Measurements from ENCODE around the gene GLRA1.
"Not testable (repeated sequence)": the region's sequence is repeated elsewhere in the genome, so short reads cannot be mapped to it uniquely, and the experiment has no call there.

GLRA1 gene

DNA sequence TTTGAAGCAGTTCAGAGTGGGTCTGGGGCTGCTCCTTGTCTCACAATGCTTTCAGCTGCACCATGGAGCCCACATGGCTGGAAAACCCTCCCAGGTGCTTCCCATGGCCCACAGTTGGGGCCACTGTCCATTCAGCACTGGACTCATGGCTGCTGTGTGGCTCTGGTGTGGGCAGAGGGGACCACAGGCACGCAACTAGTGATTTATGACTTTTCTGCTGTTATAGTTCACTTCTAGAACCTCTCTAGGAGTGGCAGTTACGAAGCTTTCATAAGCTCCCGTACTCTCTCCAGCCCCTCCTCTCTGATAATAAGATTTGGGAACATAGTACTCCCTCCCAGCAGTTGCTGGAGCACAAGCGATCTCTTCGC is 29.0 kb downstream of the GLRA1 start:
- DNase-seq (ENCODE audit: insufficient read length, low spot score) (no peak), FAIRE-seq (no peak)
- TF ChIP-seq PAX5 (IDR thresholded peaks at IDR 0.05; ENCODE audit: insufficient read depth, low read length, severe bottlenecking), result no peak
- no peak for TF ChIP-seq TAF1 (IDR thresholded peaks at IDR 0.05; ENCODE audit: low read depth, low read length)
- TF ChIP-seq POLR2A (IDR thresholded peaks at IDR 0.05; ENCODE audit: low read depth, low read length), result no peak
- no peak for TF ChIP-seq SPI1 (IDR thresholded peaks at IDR 0.05; ENCODE audit: low read depth, low read length)
- TF ChIP-seq POLR2AphosphoS5 (IDR thresholded peaks at IDR 0.05; ENCODE audit: low read depth, low read length), result no peak
- TF ChIP-seq POU2F2 (IDR thresholded peaks at IDR 0.05; ENCODE audit: low read depth, low read length), result no peak

DNA sequence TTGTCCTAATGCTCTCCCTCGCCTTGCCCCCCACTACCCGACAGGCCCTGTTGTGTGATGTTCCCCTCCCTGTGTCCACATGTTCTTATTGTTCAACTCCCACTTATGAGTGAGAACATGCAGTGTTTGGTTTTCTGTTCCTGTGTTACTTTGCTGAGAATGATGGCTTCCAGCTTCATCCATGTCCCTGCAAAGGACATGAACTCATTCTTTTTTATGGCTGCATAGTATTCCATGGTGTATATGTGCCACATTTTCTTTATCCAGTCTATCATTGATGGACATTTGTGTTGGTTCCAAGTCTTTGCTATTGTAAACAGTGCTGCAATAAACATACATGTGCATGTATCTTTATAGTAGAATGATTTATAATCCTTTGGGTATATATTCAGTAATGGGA is 31.2 kb downstream of the GLRA1 start:
- not testable (repeated sequence) for FAIRE-seq; DNase-seq (ENCODE audit: insufficient read length, low spot score)

DNA sequence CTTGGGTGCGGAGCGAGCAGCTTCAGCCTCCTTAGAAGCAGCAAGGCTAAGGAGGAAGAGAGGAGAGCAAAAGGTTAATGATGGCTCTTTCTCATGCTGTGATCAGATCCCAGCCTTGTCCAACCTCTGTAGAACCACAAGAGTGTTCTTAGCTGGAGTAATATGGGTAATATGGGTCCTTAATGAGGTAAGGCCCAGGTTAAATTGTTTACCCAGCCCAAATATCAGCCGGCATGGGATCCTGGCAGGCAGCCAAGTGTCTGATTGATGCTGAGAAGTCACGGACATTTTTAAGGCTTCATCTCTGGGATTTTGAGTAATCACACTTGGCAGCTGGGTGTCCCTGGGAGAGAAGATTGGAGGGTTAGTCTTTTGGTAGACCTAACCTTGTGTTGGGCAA is 32.3 kb downstream of the GLRA1 start:
- no peak for TF ChIP-seq PAX5 (IDR thresholded peaks at IDR 0.05; ENCODE audit: insufficient read depth, low read length, severe bottlenecking)
- no peak for TF ChIP-seq POLR2AphosphoS5 (IDR thresholded peaks at IDR 0.05; ENCODE audit: low read depth, low read length)
- no peak for TF ChIP-seq SPI1 (IDR thresholded peaks at IDR 0.05; ENCODE audit: low read depth, low read length)
- TF ChIP-seq POLR2A (IDR thresholded peaks at IDR 0.05; ENCODE audit: low read depth, low read length), result no peak
- no peak for TF ChIP-seq TAF1 (IDR thresholded peaks at IDR 0.05; ENCODE audit: low read depth, low read length)
- FAIRE-seq, result no peak
- no peak for DNase-seq (ENCODE audit: insufficient read length, low spot score)

DNA sequence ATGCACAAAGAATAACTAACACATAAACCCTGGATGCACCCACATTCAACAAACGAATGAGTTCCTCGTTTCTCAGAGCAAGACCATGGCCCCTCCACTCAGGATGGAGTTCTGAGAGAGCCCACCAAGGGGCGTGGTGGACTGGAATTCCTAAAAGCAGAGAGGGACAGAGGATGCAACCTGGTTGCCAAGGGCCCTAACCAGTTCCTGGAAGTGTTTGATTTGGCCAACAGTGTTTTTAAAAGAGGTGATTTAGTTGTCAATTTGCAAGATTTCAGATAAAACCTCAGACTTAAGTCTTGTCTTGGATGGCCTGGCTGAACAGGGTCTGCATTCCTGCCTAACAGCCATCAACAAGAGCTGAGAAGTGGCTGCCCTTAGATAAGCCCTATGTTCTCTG is 34.4 kb downstream of the GLRA1 start:
- no peak for TF ChIP-seq TAF1 (IDR thresholded peaks at IDR 0.05; ENCODE audit: low read depth, low read length)
- TF ChIP-seq PAX5 (IDR thresholded peaks at IDR 0.05; ENCODE audit: insufficient read depth, low read length, severe bottlenecking), result no peak
- no peak for FAIRE-seq
- no peak for DNase-seq (ENCODE audit: insufficient read length, low spot score)

DNA sequence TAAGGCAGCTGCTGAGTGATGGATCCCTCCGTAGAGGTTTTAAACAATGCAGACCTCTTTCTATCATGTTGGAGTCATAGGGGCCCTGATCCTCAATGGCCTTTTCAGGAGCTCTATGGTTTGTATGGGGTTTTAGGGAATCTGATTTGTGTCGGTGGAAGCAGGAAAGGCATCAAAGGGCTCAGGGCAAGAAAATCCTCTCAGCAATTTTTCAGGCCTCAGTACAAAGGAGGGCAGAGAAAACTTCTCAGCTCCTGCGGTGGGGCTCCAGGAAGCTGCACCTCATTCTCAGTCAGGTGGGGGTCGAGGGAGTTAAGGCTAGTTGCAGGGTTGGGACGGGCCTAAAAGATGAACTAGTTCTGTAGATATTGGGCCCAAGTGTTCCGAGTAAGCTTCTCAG is 35.0 kb downstream of the GLRA1 start:
- TF ChIP-seq PAX5 (IDR thresholded peaks at IDR 0.05; ENCODE audit: insufficient read depth, low read length, severe bottlenecking), result no peak
- no peak for TF ChIP-seq TAF1 (IDR thresholded peaks at IDR 0.05; ENCODE audit: low read depth, low read length)
- no peak for TF ChIP-seq SPI1 (IDR thresholded peaks at IDR 0.05; ENCODE audit: low read depth, low read length)
- TF ChIP-seq POU2F2 (IDR thresholded peaks at IDR 0.05; ENCODE audit: low read depth, low read length), result no peak
- TF ChIP-seq POLR2A (IDR thresholded peaks at IDR 0.05; ENCODE audit: low read depth, low read length), result no peak
- no peak for TF ChIP-seq POLR2AphosphoS5 (IDR thresholded peaks at IDR 0.05; ENCODE audit: low read depth, low read length)
- DNase-seq (ENCODE audit: insufficient read length, low spot score) (no peak), FAIRE-seq (no peak)

DNA sequence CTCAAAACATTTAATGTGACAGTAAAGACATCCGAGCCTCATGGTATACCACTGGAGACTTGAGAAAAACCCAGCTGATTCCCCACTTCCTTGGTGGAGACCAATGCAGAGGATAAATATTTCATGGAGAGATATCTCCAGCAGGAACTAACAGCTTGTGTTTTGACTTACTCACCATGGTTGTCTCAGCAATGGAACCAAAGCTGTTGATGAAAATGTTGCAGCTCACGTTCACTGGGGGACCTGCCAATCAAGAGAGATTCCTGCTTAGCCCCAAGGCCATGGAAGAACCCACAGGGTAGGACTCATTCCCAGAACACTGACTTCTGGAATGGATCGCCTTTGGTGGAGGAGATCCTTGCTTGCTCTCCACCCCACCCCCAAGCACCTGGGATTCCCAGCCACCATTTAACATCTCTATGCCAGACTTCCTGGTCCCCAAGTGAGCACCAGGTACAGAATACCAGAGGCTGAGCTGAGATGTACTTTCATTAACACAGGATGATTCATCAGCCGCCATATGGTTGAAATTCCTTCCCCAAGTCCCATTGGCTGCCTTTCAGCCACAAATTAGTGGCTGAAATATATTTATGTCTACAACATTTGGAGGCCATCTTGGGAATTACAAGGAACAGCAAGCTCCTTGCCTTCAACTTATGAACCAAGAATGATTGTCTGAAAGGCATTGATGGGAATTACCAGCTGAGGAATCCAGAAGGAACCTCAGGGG is 37.9 kb downstream of the GLRA1 start:
- FAIRE-seq (no peak), DNase-seq (ENCODE audit: insufficient read length, low spot score) (no peak)
- TF ChIP-seq SPI1 (IDR thresholded peaks at IDR 0.05; ENCODE audit: low read depth, low read length) (no peak), POU2F2 (IDR thresholded peaks at IDR 0.05; ENCODE audit: low read depth, low read length) (no peak), TAF1 (IDR thresholded peaks at IDR 0.05; ENCODE audit: low read depth, low read length) (no peak), POLR2A (IDR thresholded peaks at IDR 0.05; ENCODE audit: low read depth, low read length) (no peak), POLR2AphosphoS5 (IDR thresholded peaks at IDR 0.05; ENCODE audit: low read depth, low read length) (no peak), PAX5 (IDR thresholded peaks at IDR 0.05; ENCODE audit: insufficient read depth, low read length, severe bottlenecking) (no peak)

DNA sequence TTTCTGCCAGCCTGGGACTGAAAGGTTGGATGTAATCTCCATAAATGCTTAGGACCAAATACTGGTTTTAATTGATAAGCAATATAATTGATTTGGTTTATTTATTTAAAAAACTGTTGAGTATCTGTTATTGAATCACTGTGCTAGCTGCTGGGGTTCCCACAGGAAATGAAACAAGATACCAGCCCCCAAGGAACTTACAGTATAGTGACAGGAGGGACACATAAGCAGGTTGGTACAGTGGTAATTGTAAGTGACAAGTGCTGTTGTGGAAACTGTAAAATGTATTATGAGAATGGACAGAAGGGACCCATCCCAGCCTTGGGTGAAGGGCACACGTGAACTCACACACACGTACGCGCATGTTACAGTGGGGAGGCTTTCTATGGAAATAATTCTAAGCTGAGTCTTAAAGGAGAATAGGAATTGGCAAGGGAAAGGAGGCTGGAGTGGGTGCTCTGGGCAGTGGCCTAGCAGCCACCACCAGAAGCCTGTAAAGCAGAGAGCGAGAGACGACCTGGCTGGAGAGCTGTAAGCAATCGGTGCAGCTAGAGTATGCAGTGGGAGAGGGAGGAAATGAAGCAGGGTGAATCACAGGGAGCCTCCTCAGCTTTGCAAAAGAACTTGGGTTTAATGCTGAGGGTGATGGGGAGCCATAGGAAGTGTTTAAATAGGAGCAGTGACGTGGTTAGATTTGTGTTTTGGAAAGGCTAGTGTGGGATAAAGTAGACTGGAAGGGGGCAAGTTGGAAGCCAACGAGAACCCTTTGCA is 39.3 kb downstream of the GLRA1 start:
- FAIRE-seq (no peak), DNase-seq (ENCODE audit: insufficient read length, low spot score) (no peak)
- no peak for TF ChIP-seq POU2F2 (IDR thresholded peaks at IDR 0.05; ENCODE audit: low read depth, low read length)
- TF ChIP-seq SPI1 (IDR thresholded peaks at IDR 0.05; ENCODE audit: low read depth, low read length), result no peak
- no peak for TF ChIP-seq TAF1 (IDR thresholded peaks at IDR 0.05; ENCODE audit: low read depth, low read length)
- no peak for TF ChIP-seq POLR2A (IDR thresholded peaks at IDR 0.05; ENCODE audit: low read depth, low read length)
- no peak for TF ChIP-seq POLR2AphosphoS5 (IDR thresholded peaks at IDR 0.05; ENCODE audit: low read depth, low read length)
- no peak for TF ChIP-seq PAX5 (IDR thresholded peaks at IDR 0.05; ENCODE audit: insufficient read depth, low read length, severe bottlenecking)

DNA sequence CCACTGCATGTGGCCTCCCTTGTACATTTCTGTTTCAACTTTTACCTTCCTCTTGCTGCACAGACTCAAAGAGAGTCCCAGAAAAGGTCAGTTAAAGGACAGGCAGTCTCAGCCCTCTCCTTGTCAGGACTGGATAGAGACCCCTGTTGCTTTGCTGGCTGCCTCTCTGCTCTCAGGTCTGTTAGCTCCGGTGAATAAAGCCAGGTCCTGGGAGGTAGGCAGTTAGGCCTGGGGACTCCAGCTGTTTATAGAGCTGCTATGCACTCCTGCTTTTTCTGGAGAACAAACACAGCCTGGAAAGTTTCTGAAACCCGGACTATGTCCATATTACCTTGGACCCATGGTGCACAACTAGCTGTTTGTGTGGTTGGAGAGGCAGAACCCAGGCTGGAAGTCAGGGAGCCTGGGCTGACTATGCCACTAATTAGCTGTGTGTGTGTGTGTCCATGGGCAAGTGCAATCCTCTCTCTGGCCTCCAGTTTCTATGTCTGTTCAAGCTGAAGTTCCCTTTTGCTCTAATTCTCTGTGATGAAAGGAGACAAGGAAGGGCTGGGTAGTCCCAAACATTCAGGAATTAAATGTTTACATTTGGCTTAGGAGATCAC is 42.9 kb downstream of the GLRA1 start:
- TF ChIP-seq POLR2AphosphoS5 (IDR thresholded peaks at IDR 0.05; ENCODE audit: low read depth, low read length) (no peak), POLR2A (IDR thresholded peaks at IDR 0.05; ENCODE audit: low read depth, low read length) (no peak), POU2F2 (IDR thresholded peaks at IDR 0.05; ENCODE audit: low read depth, low read length) (no peak), PAX5 (IDR thresholded peaks at IDR 0.05; ENCODE audit: insufficient read depth, low read length, severe bottlenecking) (no peak), SPI1 (IDR thresholded peaks at IDR 0.05; ENCODE audit: low read depth, low read length) (no peak), TAF1 (IDR thresholded peaks at IDR 0.05; ENCODE audit: low read depth, low read length) (no peak)
- no peak for FAIRE-seq
- no peak for DNase-seq (ENCODE audit: insufficient read length, low spot score)

DNA sequence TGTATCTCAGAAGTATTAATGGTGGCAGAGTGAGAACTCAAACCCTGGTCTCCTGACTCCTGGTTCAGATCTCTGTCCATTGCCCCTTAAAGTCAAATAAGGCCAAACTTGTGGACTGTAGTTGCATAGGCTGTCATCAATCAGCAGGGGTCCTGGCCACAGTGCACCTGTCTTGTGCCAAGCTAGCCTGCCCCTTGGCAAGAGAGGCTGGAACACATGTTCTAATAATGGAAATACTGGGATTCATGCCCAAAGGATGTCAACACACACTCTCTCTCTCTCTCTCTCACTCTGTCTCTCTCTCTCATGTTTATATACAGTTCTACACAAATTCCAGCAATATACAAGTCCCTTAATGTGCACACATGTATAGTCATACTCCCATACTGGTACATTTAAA is 44.3 kb downstream of the GLRA1 start:
- TF ChIP-seq SPI1 (IDR thresholded peaks at IDR 0.05; ENCODE audit: low read depth, low read length), result no peak
- no peak for TF ChIP-seq POLR2A (IDR thresholded peaks at IDR 0.05; ENCODE audit: low read depth, low read length)
- no peak for TF ChIP-seq POLR2AphosphoS5 (IDR thresholded peaks at IDR 0.05; ENCODE audit: low read depth, low read length)
- TF ChIP-seq POU2F2 (IDR thresholded peaks at IDR 0.05; ENCODE audit: low read depth, low read length), result no peak
- TF ChIP-seq PAX5 (IDR thresholded peaks at IDR 0.05; ENCODE audit: insufficient read depth, low read length, severe bottlenecking), result no peak
- no peak for TF ChIP-seq TAF1 (IDR thresholded peaks at IDR 0.05; ENCODE audit: low read depth, low read length)
- no peak for FAIRE-seq
- DNase-seq (ENCODE audit: insufficient read length, low spot score), result no peak
